Glutamatergic neuron (in vitro differentiated cells): ENCODE results near the gene HIVEP3. TPM values are rescaled to one million over a fixed set of nuclear protein-coding genes. Genes with fewer than 3 reads are reported as not detected.

ENCODE experiments used
- DNase-seq: peaks from one replicate; pipeline ENCODE4 v3.0.0; 2022
- H3K27ac Mint-ChIP-seq: one replicate; pipeline ENCODE4 v1.8.0; 2020; ENCODE audit warnings: mild to moderate bottlenecking, mixed read lengths, inconsistent platforms; ENCODE audit not compliant: unreplicated experiment
- H3K27me3 Mint-ChIP-seq: one replicate; pipeline ENCODE4 v1.8.0; 2020; ENCODE audit warnings: mild to moderate bottlenecking, moderate library complexity, mixed read lengths, inconsistent platforms; ENCODE audit not compliant: unreplicated experiment
- H3K36me3 Mint-ChIP-seq: one replicate; pipeline ENCODE4 v1.8.0; 2020; ENCODE audit warnings: mild to moderate bottlenecking, mixed read lengths, inconsistent platforms; ENCODE audit not compliant: unreplicated experiment
- H3K4me1 Mint-ChIP-seq: one replicate; pipeline ENCODE4 v1.8.0; 2020; ENCODE audit warnings: mild to moderate bottlenecking, low read depth, mixed read lengths, inconsistent platforms; ENCODE audit not compliant: unreplicated experiment
- H3K4me3 Mint-ChIP-seq: one replicate; pipeline ENCODE4 v1.8.0; 2020; ENCODE audit warnings: mild to moderate bottlenecking, mixed read lengths, inconsistent platforms; ENCODE audit not compliant: unreplicated experiment
- H3K9me3 Mint-ChIP-seq: one replicate; pipeline ENCODE4 v1.8.0; 2020; ENCODE audit warnings: mild to moderate bottlenecking, moderate library complexity, mixed read lengths, inconsistent platforms; ENCODE audit not compliant: unreplicated experiment
- CTCF ChIP-seq: fragments of 200-600 bp; sonication (generic); IDR thresholded peaks from one replicate; pipeline ENCODE4 v1.5.0; 2021; ENCODE audit not compliant: partially characterized antibody, unreplicated experiment
- total RNA-seq: library from RNA; stranded (reverse); fragmentation: NEBNext Ultra II Directional; extraction: Animal tissue kit (Norgen Biotek cat#: 25700); gene quantifications from one replicate; pipeline ENCODE4 v1.2.1, GENCODE V29; 2021; ENCODE audit not compliant: unreplicated experiment

HIVEP3 gene
- total RNA-seq, 1 donor from 2014 or later = 15.1 TPM

- Mint-ChIP-seq H3K9me3 (peaks cover 16% of the 10 kb centered on the region), H3K27ac (no peak overlapping the region), H3K4me3 (no peak overlapping the region), H3K27me3 (peaks cover 29% of the 10 kb centered on the region), H3K36me3 (peaks cover 23% of the 10 kb centered on the region), H3K4me1 (peaks cover under 1% of the 10 kb centered on the region)
- DNase-seq = no peak
- no peak for TF ChIP-seq CTCF
These were observed 386.3 kb downstream of the HIVEP3 start for GRCh38 chr1:41532206-41532975.

GRCh38 chr1:41530411-41530810 is 388.3 kb downstream of the HIVEP3 start:
- Mint-ChIP-seq H3K27ac (no peak overlapping the region), H3K27me3 (peaks cover 29% of the 10 kb centered on the region), H3K4me3 (no peak overlapping the region), H3K36me3 (peaks cover 14% of the 10 kb centered on the region), H3K4me1 (no peaks in the 10 kb centered on the region), H3K9me3 (peaks cover 18% of the 10 kb centered on the region)
- TF ChIP-seq CTCF = no peak
- no peak for DNase-seq

- Mint-ChIP-seq H3K9me3 (peaks cover 23% of the 10 kb centered on the region), H3K4me1 (no peaks in the 10 kb centered on the region), H3K27me3 (peaks cover 26% of the 10 kb centered on the region), H3K36me3 (peaks cover 14% of the 10 kb centered on the region), H3K27ac (no peak overlapping the region), H3K4me3 (no peak overlapping the region)
- no peak for TF ChIP-seq CTCF
- no peak for DNase-seq
These were observed 388.9 kb downstream of the HIVEP3 start for GRCh38 chr1:41529621-41530395.

GRCh38 chr1:41528726-41529605 is 389.8 kb downstream of the HIVEP3 start:
- DNase-seq = no peak
- Mint-ChIP-seq H3K4me3 (no peak overlapping the region), H3K4me1 (no peaks in the 10 kb centered on the region), H3K27ac (no peak overlapping the region), H3K9me3 (peaks cover 23% of the 10 kb centered on the region), H3K36me3 (peaks cover 14% of the 10 kb centered on the region), H3K27me3 (peaks cover 24% of the 10 kb centered on the region)
- no peak for TF ChIP-seq CTCF
